ENCODE measurements around the gene ATP6V0A1. TPM values are rescaled to one million over a fixed set of nuclear protein-coding genes. Genes with fewer than 3 reads are reported as not detected.
A peak's percentile ranks its signal among the peaks of the same experiment; 100 is the strongest.

ATP6V0A1 gene
- total RNA-seq, 1 experiment from 2014 or later: 55.2 TPM

GRCh38 chr17:42517516-42517915, 58.8 kb downstream of the ATP6V0A1 start:
- ChIA-PET CTCF (interaction anchor here (0.5 to 4.1 kb wide), 85 partner anchors 10 to 623 kb away, joined by 3 to 72 read pairs (median 4); partner anchors contain the start of genes BECN1, CAVIN1, GHDC and HSPB9), POLR2A (interaction anchor here (1.4 kb wide), 1 partner anchor 10 kb away, joined by 3 read pairs; no protein-coding TSS in a partner anchor)
- H3K36me3 Mint-ChIP-seq: peaks cover 7% of the 10 kb centered on the region
- DNase-seq (ENCODE audit: low spot score): peak; percentile 91
- peaks cover 19% of the 10 kb centered on the region for H3K4me1 Mint-ChIP-seq
- no peak for TF ChIP-seq MYBL2 (CRISPR knock-in tag; IDR thresholded peaks at IDR 0.05)
- no peak for TF ChIP-seq ZNF423 (CRISPR knock-in tag; IDR thresholded peaks at IDR 0.05)
- no peak for TF ChIP-seq SMAD4 (CRISPR knock-in tag; IDR thresholded peaks at IDR 0.05)
- TF ChIP-seq CTCF (IDR thresholded peaks at IDR 0.05): peak; percentile 88
- no peak; the same call in 1 of the 2 replicates for TF ChIP-seq ERG (CRISPR knock-in tag; IDR thresholded peaks at IDR 0.05)
- TF ChIP-seq RELA (CRISPR knock-in tag; IDR thresholded peaks at IDR 0.05; ENCODE audit: borderline replicate concordance): no peak
- 0 out of 2 replicates have a peak, but pooled peaks have one; percentile 21 for TF ChIP-seq HMGXB4 (CRISPR knock-in tag; IDR thresholded peaks at IDR 0.05)
- TF ChIP-seq OVOL2 (CRISPR knock-in tag; IDR thresholded peaks at IDR 0.05; ENCODE audit: borderline replicate concordance): no peak
- no peak for TF ChIP-seq NR3C1 (CRISPR knock-in tag; conservative IDR thresholded peaks at IDR 0.05; ENCODE audit: low read depth)
- TF ChIP-seq PREB (CRISPR knock-in tag; IDR thresholded peaks at IDR 0.05; ENCODE audit: borderline replicate concordance): no peak
- TF ChIP-seq ZNF671 (CRISPR knock-in tag; IDR thresholded peaks at IDR 0.05): no peak
- no peak for TF ChIP-seq ETV6 (CRISPR knock-in tag; IDR thresholded peaks at IDR 0.05)
- no peak for TF ChIP-seq AFF4 (CRISPR knock-in tag; IDR thresholded peaks at IDR 0.05; ENCODE audit: borderline replicate concordance)
- no peak for TF ChIP-seq MLX (CRISPR knock-in tag; IDR thresholded peaks at IDR 0.05)
- no peak for TF ChIP-seq IRF1 (CRISPR knock-in tag; IDR thresholded peaks at IDR 0.05)
- no peak for TF ChIP-seq ZNF219 (CRISPR knock-in tag; IDR thresholded peaks at IDR 0.05; ENCODE audit: borderline replicate concordance)
- no peak for TF ChIP-seq CDX4 (CRISPR knock-in tag; IDR thresholded peaks at IDR 0.05; ENCODE audit: borderline replicate concordance)
- H3K9me3 Mint-ChIP-seq: no peaks in the 10 kb centered on the region
- no peak overlapping the region for H3K4me3 Mint-ChIP-seq
- peak; percentile 83 for ATAC-seq
- H3K27me3 Mint-ChIP-seq (ENCODE audit: low read depth): peaks cover 4% of the 10 kb centered on the region
- no peak overlapping the region for H3K27ac Mint-ChIP-seq
